CD4-positive, alpha-beta T cell treated with Interleukin-6 for 4 hours (primary cell): ENCODE data around the gene CADM1.
"Not testable (repeated sequence)": the region's sequence is repeated elsewhere in the genome, so short reads cannot be mapped to it uniquely, and the experiment has no call there.

Experiments used
- DNase-seq: peaks from one replicate; pipeline ENCODE4 v3.0.0-alpha.2; 2020; ENCODE audit warnings: mixed read lengths

Gene CADM1

GRCh38 chr11:115476463-115477286 lies 27.5 kb downstream of the CADM1 start:
- DNase-seq: no peak

GRCh38 chr11:115475564-115475963 lies 28.7 kb downstream of the CADM1 start:
- DNase-seq: no peak

GRCh38 chr11:115474306-115474705 lies 29.9 kb downstream of the CADM1 start:
- not testable (repeated sequence) for DNase-seq

- no peak for DNase-seq
Observed at GRCh38 chr11:115473167-115473566, 31.0 kb downstream of the CADM1 start.

- DNase-seq: no peak
Observed at GRCh38 chr11:115471367-115471766, 32.8 kb downstream of the CADM1 start.

- DNase-seq: no peak
Observed at GRCh38 chr11:115470928-115471327, 33.3 kb downstream of the CADM1 start.

- DNase-seq: no peak
Observed at GRCh38 chr11:115469361-115469760, 34.9 kb downstream of the CADM1 start.

- DNase-seq: no peak
Observed at GRCh38 chr11:115466122-115466521, 38.1 kb downstream of the CADM1 start.

- no peak for DNase-seq
Observed at GRCh38 chr11:115464269-115464668, 39.9 kb downstream of the CADM1 start.

- DNase-seq: no peak
Observed at GRCh38 chr11:115463606-115464005, 40.6 kb downstream of the CADM1 start.

GRCh38 chr11:115462757-115463156 lies 41.5 kb downstream of the CADM1 start:
- DNase-seq: no peak

- no peak for DNase-seq
Observed at GRCh38 chr11:115462004-115462541, 42.1 kb downstream of the CADM1 start.

- no peak for DNase-seq
Observed at GRCh38 chr11:115460512-115460911, 43.7 kb downstream of the CADM1 start.

- DNase-seq: no peak
Observed at GRCh38 chr11:115459563-115459962, 44.7 kb downstream of the CADM1 start.

- no peak for DNase-seq
Observed at GRCh38 chr11:115458877-115459276, 45.3 kb downstream of the CADM1 start.

- DNase-seq: no peak
Observed at GRCh38 chr11:115456019-115456418, 48.2 kb downstream of the CADM1 start.

- no peak for DNase-seq
Observed at GRCh38 chr11:115455613-115456012, 48.6 kb downstream of the CADM1 start.

GRCh38 chr11:115454525-115454924 lies 49.7 kb downstream of the CADM1 start:
- no peak for DNase-seq

- no peak for DNase-seq
Observed at GRCh38 chr11:115453693-115454490, 50.3 kb downstream of the CADM1 start.

- DNase-seq: no peak
Observed at GRCh38 chr11:115452241-115452640, 52.0 kb downstream of the CADM1 start.

- DNase-seq: no peak
Observed at GRCh38 chr11:115450519-115450918, 53.7 kb downstream of the CADM1 start.

GRCh38 chr11:115447273-115447864 lies 56.8 kb downstream of the CADM1 start:
- DNase-seq: no peak

GRCh38 chr11:115446214-115446613 lies 58.0 kb downstream of the CADM1 start:
- DNase-seq: no peak
